Thyroid gland (tissue), 4 donors: Measurements from ENCODE around the gene LMNTD2. TPM values are rescaled to one million over a fixed set of nuclear protein-coding genes. Genes with fewer than 3 reads are reported as not detected.

ENCODE experiments used
- DNase-seq, 2 donors: peaks; one replicate each; pipeline ENCODE4 v3.0.0-alpha.2; 2019
- H3K27ac ChIP-seq, 3 donors: fragments of 200-600 bp; sonication (generic); 1 replicate in 2 of 3; 2 replicates in 1 of 3; pipeline ENCODE4 v1.5.1; 2016 to 2019; ENCODE audit warnings: mild to moderate bottlenecking in 1 of 3, moderate library complexity in 1 of 3
- H3K27me3 ChIP-seq: fragments of 200-600 bp; sonication (generic); one replicate; pipeline ENCODE4 v1.5.1; 2019
- H3K36me3 ChIP-seq, 2 donors: fragments of 200-600 bp; sonication (generic); one replicate each; pipeline ENCODE4 v1.5.1; 2016 to 2019
- H3K4me1 ChIP-seq, 2 donors: fragments of 200-600 bp; sonication (generic); one replicate each; pipeline ENCODE4 v1.5.1; 2017 to 2019
- H3K4me3 ChIP-seq, 3 donors: fragments of 200-600 bp; sonication (generic); replicated peaks in 1 of 3; 1 replicate in 2 of 3; 2 replicates in 1 of 3; pipeline ENCODE4 v1.5.1; 2016; ENCODE audit warnings: mild to moderate bottlenecking in 1 of 3
- H3K9me3 ChIP-seq: fragments of 200-600 bp; sonication (generic); one replicate; pipeline ENCODE4 v1.5.1; 2017
- CTCF ChIP-seq, 6 experiments: fragments of 200-600 bp in 3 of 6; fragments of 450-650 bp in 3 of 6; sonication (generic) in 3 of 6; IDR thresholded peaks; one replicate each; pipeline ENCODE4 v1.5.1; 2016 to 2019; ENCODE audit warnings: antibody characterized with exemption in 6 of 6, mild to moderate bottlenecking in 2 of 6, inconsistent platforms in 1 of 6, moderate library complexity in 1 of 6
- POLR2A ChIP-seq, 2 donors: fragments of 450-650 bp; IDR thresholded peaks; one replicate each; pipeline ENCODE4 v1.6.1; 2017; ENCODE audit warnings: antibody characterized with exemption in 2 of 2, mild to moderate bottlenecking in 2 of 2, moderate library complexity in 1 of 2
- whole genome bisulfite sequencing, 2 donors: methylation state at CpG; one replicate each; pipeline ENCODE4 v1.1.5; 2017; 5-methylcytosine and 5-hydroxymethylcytosine counted together
- intact Hi-C: fragments of 100-400 bp; cut with DNase I; formaldehyde crosslinking; loops from one replicate; pipeline ENCODE4 v1.15.1; 2023
- total RNA-seq, 4 donors: library from RNA; depleted of rRNA; stranded (reverse); fragments of >200 nt; gene quantifications; one replicate each; pipeline ENCODE4 v1.2.3, GENCODE V29; 2016

The LMNTD2 gene
- total RNA-seq, 4 donors from 2014 or later: 4.2 to 8.8 (median 6.6) TPM

DNA sequence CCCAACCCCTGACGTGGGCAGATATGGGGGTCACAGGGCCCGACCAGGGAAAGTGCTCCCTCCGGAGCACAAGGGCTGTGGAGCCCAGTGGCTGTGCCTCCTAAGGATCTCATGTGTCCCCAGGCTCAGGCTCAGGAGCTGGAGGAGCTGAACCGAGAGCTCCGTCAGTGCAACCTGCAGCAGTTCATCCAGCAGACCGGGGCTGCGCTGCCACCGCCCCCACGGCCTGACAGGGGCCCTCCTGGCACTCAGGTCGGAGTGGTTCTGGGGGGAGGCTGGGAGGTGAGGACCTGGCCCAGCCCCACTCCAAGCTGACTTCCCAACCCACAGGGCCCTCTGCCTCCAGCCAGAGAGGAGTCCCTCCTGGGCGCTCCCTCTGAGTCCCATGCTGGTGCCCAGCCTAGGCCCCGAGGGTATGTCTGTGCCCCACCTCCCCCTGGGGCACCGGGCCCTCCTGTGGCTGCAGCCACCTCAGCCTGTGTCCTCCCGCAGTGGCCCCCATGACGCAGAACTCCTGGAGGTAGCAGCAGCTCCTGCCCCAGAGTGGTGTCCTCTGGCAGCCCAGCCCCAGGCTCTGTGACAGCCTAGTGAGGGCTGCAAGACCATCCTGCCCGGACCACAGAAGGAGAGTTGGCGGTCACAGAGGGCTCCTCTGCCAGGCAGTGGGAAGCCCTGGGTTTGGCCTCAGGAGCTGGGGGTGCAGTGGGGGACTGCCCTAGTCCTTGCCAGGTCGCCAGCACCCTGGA, 2.7 kb upstream of the LMNTD2 start:
- Histone ChIP-seq H3K4me3 (no peak overlapping the region), H3K27ac (no peak overlapping the region), H3K4me1 (peaks cover 16 to 22% of the 10 kb centered on the region in 2 donors), H3K36me3 (no peaks in the 10 kb centered on the region), H3K9me3 (no peaks in the 10 kb centered on the region), H3K27me3 (no peaks in the 10 kb centered on the region)
- intact Hi-C loops: loop anchor here (5.0 kb wide), 1 partner anchor 49 kb away; no protein-coding TSS in a partner anchor
- TF ChIP-seq CTCF (IDR thresholded peaks at IDR 0.05) (no peak), POLR2A (IDR thresholded peaks at IDR 0.05) (no peak)
- DNase-seq: no peak
- 92 to 93% methylated on average over 3 to 14 of the region's 18 CpGs for WGBS, 2 donors

DNA sequence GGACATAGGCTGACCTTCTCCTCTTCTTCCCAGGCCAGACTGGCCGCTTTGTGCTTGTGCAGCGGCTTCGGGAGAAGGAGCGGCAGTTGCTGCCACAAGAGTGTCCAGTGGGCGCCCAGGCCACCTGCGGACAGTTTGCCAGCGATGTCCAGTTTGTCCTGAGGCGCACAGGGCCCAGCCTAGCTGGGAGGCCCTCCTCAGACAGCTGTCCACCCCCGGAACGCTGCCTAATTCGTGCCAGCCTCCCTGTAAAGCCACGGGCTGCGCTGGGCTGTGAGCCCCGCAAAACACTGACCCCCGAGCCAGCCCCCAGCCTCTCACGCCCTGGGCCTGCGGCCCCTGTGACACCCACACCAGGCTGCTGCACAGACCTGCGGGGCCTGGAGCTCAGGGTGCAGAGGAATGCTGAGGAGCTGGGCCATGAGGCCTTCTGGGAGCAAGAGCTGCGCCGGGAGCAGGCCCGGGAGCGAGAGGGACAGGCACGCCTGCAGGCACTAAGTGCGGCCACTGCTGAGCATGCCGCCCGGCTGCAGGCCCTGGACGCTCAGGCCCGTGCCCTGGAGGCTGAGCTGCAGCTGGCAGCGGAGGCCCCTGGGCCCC, 1.6 kb upstream of the LMNTD2 start:
- no peak for DNase-seq
- 95 to 97% methylated on average over 11 to 23 of the region's 29 CpGs for WGBS, 2 donors
- intact Hi-C loops: loop anchor here (5.0 kb wide), 1 partner anchor 50 kb away; no protein-coding TSS in a partner anchor

GRCh38 chr11:561148-562003, 838 bp upstream of the LMNTD2 start:
- H3K9me3 ChIP-seq: no peaks in the 10 kb centered on the region
- H3K36me3 ChIP-seq: no peaks in the 10 kb centered on the region
- H3K4me1 ChIP-seq: peaks cover 13 to 19% of the 10 kb centered on the region in 2 donors
- peak; percentile 52 to 53 for DNase-seq
- intact Hi-C loops: loop anchor here (5.0 kb wide), 1 partner anchor 51 kb away; no protein-coding TSS in a partner anchor
- peak overlapping the region; percentile 29 to 90 (median 50) for H3K4me3 ChIP-seq
- H3K27me3 ChIP-seq: no peaks in the 10 kb centered on the region
- WGBS, 2 donors: 11 to 14% methylated on average over 36 to 37 of the region's 67 CpGs
- TF ChIP-seq CTCF (IDR thresholded peaks at IDR 0.05) (no peak), POLR2A (IDR thresholded peaks at IDR 0.05) (no peak)
- H3K27ac ChIP-seq: peak overlapping the region in 1 of 3 donors; percentile 41

More for the DNA sequence above, 1.6 kb upstream of the LMNTD2 start:
- TF ChIP-seq POLR2A (IDR thresholded peaks at IDR 0.05): no peak
- TF ChIP-seq CTCF (IDR thresholded peaks at IDR 0.05): no peak
- Histone ChIP-seq H3K9me3 (no peaks in the 10 kb centered on the region), H3K27me3 (no peaks in the 10 kb centered on the region), H3K4me3 (no peak overlapping the region), H3K27ac (no peak overlapping the region), H3K4me1 (peaks cover 13 to 19% of the 10 kb centered on the region in 2 donors), H3K36me3 (no peaks in the 10 kb centered on the region)

GRCh38 chr11:559712-560304, 730 bp downstream of the LMNTD2 start:
- no peak for DNase-seq
- peaks cover 19 to 32% of the 10 kb centered on the region in 2 donors for H3K4me1 ChIP-seq
- TF ChIP-seq CTCF (IDR thresholded peaks at IDR 0.05) (no peak), POLR2A (IDR thresholded peaks at IDR 0.05) (no peak)
- peak overlapping the region; percentile 19 to 63 (median 50) for H3K27ac ChIP-seq
- 91 to 94% methylated on average over 11 to 13 of the region's 18 CpGs for WGBS, 2 donors
- H3K36me3 ChIP-seq: no peaks in the 10 kb centered on the region
- no peaks in the 10 kb centered on the region for H3K27me3 ChIP-seq
- no peaks in the 10 kb centered on the region for H3K9me3 ChIP-seq
- intact Hi-C loops: loop anchor here (5.0 kb wide), 1 partner anchor 52 kb away; no protein-coding TSS in a partner anchor
- H3K4me3 ChIP-seq: peak overlapping the region in 2 of 3 donors; percentile 14 to 90
